Testis (tissue), 2 donors: Measurements from ENCODE around the gene GSN.

Experiments used
- CTCF ChIP-seq, 3 experiments: fragments of 450-650 bp in 2 of 3; fragments of 200-600 bp in 1 of 3; sonication (generic) in 1 of 3; IDR thresholded peaks; one replicate each; pipeline ENCODE4 v1.5.1; 2016 to 2019; ENCODE audit warnings: antibody characterized with exemption in 3 of 3, mild to moderate bottlenecking in 2 of 3, moderate library complexity in 1 of 3
- POLR2A ChIP-seq: fragments of 450-650 bp; IDR thresholded peaks from one replicate; pipeline ENCODE4 v1.6.1; 2017; ENCODE audit warnings: antibody characterized with exemption, mild to moderate bottlenecking, moderate library complexity

- TF ChIP-seq CTCF (IDR thresholded peaks at IDR 0.05) (no peak), POLR2A (no peak)
Observed at GRCh38 chr9:121354141-121354540, 86.2 kb downstream of the GSN start.
